Measurements from ENCODE around the gene EPN3.

EPN3 gene

GRCh38 chr17:50513495-50513894 is 19.0 kb upstream of the EPN3 start:
- TF ChIP-seq TEAD4 (IDR thresholded peaks at IDR 0.05) (no peak), ZBTB7A (IDR thresholded peaks at IDR 0.05; ENCODE audit: low read depth) (no peak), YY1 (IDR thresholded peaks at IDR 0.05; ENCODE audit: low read depth) (no peak), CEBPB (IDR thresholded peaks at IDR 0.05) (no peak), TCF12 (IDR thresholded peaks at IDR 0.05; ENCODE audit: low read depth) (no peak)

- TF ChIP-seq TAF1 (IDR thresholded peaks at IDR 0.05; ENCODE audit: low read depth) (no peak), ZBTB7A (IDR thresholded peaks at IDR 0.05; ENCODE audit: low read depth) (no peak), EGR1 (IDR thresholded peaks at IDR 0.05) (no peak)
Observed at GRCh38 chr17:50514388-50514787, 18.1 kb upstream of the EPN3 start.

- TF ChIP-seq FOXM1 (IDR thresholded peaks at IDR 0.05; ENCODE audit: borderline replicate concordance, low read depth) = no peak
- TF ChIP-seq USF1 (IDR thresholded peaks at IDR 0.05) = no peak
- 0 out of 2 replicates have a peak, but pooled peaks have one; percentile 30 for TF ChIP-seq TEAD4 (IDR thresholded peaks at IDR 0.05)
Observed at GRCh38 chr17:50514936-50515702, 17.4 kb upstream of the EPN3 start.

GRCh38 chr17:50517011-50517410 is 15.5 kb upstream of the EPN3 start:
- TF ChIP-seq RAD21 (IDR thresholded peaks at IDR 0.05; ENCODE audit: low read depth) (no peak), FOXM1 (IDR thresholded peaks at IDR 0.05; ENCODE audit: borderline replicate concordance, low read depth) (no peak), ZBTB7A (IDR thresholded peaks at IDR 0.05; ENCODE audit: low read depth) (no peak), YY1 (IDR thresholded peaks at IDR 0.05; ENCODE audit: low read depth) (no peak), USF1 (IDR thresholded peaks at IDR 0.05) (no peak), REST (IDR thresholded peaks at IDR 0.05; ENCODE audit: low read depth) (no peak), CREB1 (IDR thresholded peaks at IDR 0.05; ENCODE audit: low read depth) (no peak), TAF1 (IDR thresholded peaks at IDR 0.05; ENCODE audit: low read depth) (no peak), TCF12 (IDR thresholded peaks at IDR 0.05; ENCODE audit: low read depth) (no peak), TEAD4 (IDR thresholded peaks at IDR 0.05) (no peak), EGR1 (IDR thresholded peaks at IDR 0.05) (no peak), CEBPB (IDR thresholded peaks at IDR 0.05) (no peak), EP300 (IDR thresholded peaks at IDR 0.05; ENCODE audit: borderline replicate concordance) (no peak), NFIC (IDR thresholded peaks at IDR 0.05) (no peak), MAX (IDR thresholded peaks at IDR 0.05) (no peak)

- no peak for TF ChIP-seq CREB1 (IDR thresholded peaks at IDR 0.05; ENCODE audit: low read depth)
- TF ChIP-seq TAF1 (IDR thresholded peaks at IDR 0.05; ENCODE audit: low read depth) = no peak
- no peak for TF ChIP-seq EGR1 (IDR thresholded peaks at IDR 0.05)
- no peak for TF ChIP-seq YY1 (IDR thresholded peaks at IDR 0.05; ENCODE audit: low read depth)
- no peak for TF ChIP-seq FOXM1 (IDR thresholded peaks at IDR 0.05; ENCODE audit: borderline replicate concordance, low read depth)
- no peak for TF ChIP-seq ZBTB7A (IDR thresholded peaks at IDR 0.05; ENCODE audit: low read depth)
- TF ChIP-seq RAD21 (IDR thresholded peaks at IDR 0.05; ENCODE audit: low read depth) = no peak
- TF ChIP-seq CEBPB (IDR thresholded peaks at IDR 0.05) = no peak
- TF ChIP-seq REST (IDR thresholded peaks at IDR 0.05; ENCODE audit: low read depth) = no peak
- no peak for TF ChIP-seq MAX (IDR thresholded peaks at IDR 0.05)
- no peak for TF ChIP-seq USF1 (IDR thresholded peaks at IDR 0.05)
Observed at GRCh38 chr17:50517504-50518383, 14.8 kb upstream of the EPN3 start.

Measured in Ishikawa (cell line).